ENCODE data around the gene LIG4. TPM values are rescaled to one million over a fixed set of nuclear protein-coding genes. Genes with fewer than 3 reads are reported as not detected.

LIG4 gene
- total and polyA plus RNA-seq, 9 of the 15 experiments (the other 6 are each of a cell fraction or from before 2014, with no cell fraction given), result 1.5 to 7.8 (median 5.1) TPM

GRCh38 chr13:108215436-108215835 is at the start of gene LIG4 (continued):
- TF ChIP-seq ZNF518B (CRISPR knock-in tag; IDR thresholded peaks at IDR 0.05) (no peak), ZNF449 (CRISPR knock-in tag; IDR thresholded peaks at IDR 0.05) (no peak), PHB (CRISPR knock-in tag; IDR thresholded peaks at IDR 0.05) (no peak), ETV6 (IDR thresholded peaks at IDR 0.05; ENCODE audit: borderline replicate concordance in 1 of 2, low read depth in 2 of 2, low read length in 1 of 2) (no peak), ETV6 (CRISPR knock-in tag; IDR thresholded peaks at IDR 0.05; ENCODE audit: borderline replicate concordance) (no peak), ZBTB5 (IDR thresholded peaks at IDR 0.05) (no peak), ZKSCAN1 (IDR thresholded peaks at IDR 0.05; ENCODE audit: low read depth, low read length) (no peak), MXI1 (IDR thresholded peaks at IDR 0.05; ENCODE audit: low read depth, low read length) (no peak), ZFP30 (CRISPR knock-in tag; IDR thresholded peaks at IDR 0.05; ENCODE audit: borderline replicate concordance) (no peak), POLR2A (conservative IDR thresholded peaks at IDR 0.05) (peak; percentile 43; the same call in 1 of the 2 replicates), ATF7 (IDR thresholded peaks at IDR 0.05) (no peak), CREB1 (IDR thresholded peaks at IDR 0.05) (peak; percentile 32; the same call in 1 of the 2 replicates), CREB1 (CRISPR knock-in tag; IDR thresholded peaks at IDR 0.05) (no peak), TEAD2 (tag; IDR thresholded peaks at IDR 0.05) (no peak), TARDBP (IDR thresholded peaks at IDR 0.05) (no peak), PML (IDR thresholded peaks at IDR 0.05; ENCODE audit: low read length) (no peak), HNRNPK (IDR thresholded peaks at IDR 0.05; ENCODE audit: low read depth, low read length, poor library complexity, severe bottlenecking) (no peak), MLX (CRISPR knock-in tag; conservative IDR thresholded peaks at IDR 0.05) (no peak), ATF3 (IDR thresholded peaks at IDR 0.05) (no peak), ATF3 (CRISPR knock-in tag; conservative IDR thresholded peaks at IDR 0.05) (no peak), RHOXF2B (CRISPR knock-in tag; conservative IDR thresholded peaks at IDR 0.05) (no peak), SNIP1 (IDR thresholded peaks at IDR 0.05; ENCODE audit: low read depth) (no peak)
